Heart right ventricle (tissue), 16 donors: ENCODE results near the gene NAA50. TPM values are rescaled to one million over a fixed set of nuclear protein-coding genes. Genes with fewer than 3 reads are reported as not detected.

ENCODE experiments used
- ATAC-seq, 8 donors: fragments of 200-7000 bp; cut with Tn5 transposase; one replicate each; pipeline ENCODE4 v1.9.1; 2020; ENCODE audit warnings: mild to moderate bottlenecking in 8 of 8, moderate library complexity in 8 of 8, moderate number of reproducible peaks in 1 of 8
- DNase-seq, 2 donors: peaks; one replicate each; pipeline ENCODE4 v3.0.0-alpha.2; 2020
- H3K27ac ChIP-seq, 10 donors: fragments of 200-600 bp; sonication (generic) in 2 of 10; one replicate each; pipeline versions ENCODE4 v1.5.0 to v1.8.0; 2020 to 2022; ENCODE audit warnings: mild to moderate bottlenecking in 3 of 10
- H3K27me3 ChIP-seq, 7 donors: fragments of 200-600 bp; one replicate each; pipeline ENCODE4 v1.8.0; 2021 to 2022; ENCODE audit warnings: mild to moderate bottlenecking in 2 of 7
- H3K36me3 ChIP-seq, 9 donors: fragments of 200-600 bp; sonication (generic) in 1 of 9; one replicate each; pipeline versions ENCODE4 v1.5.0 to v1.8.0; 2020 to 2022; ENCODE audit warnings: mild to moderate bottlenecking in 2 of 9
- H3K4me1 ChIP-seq, 9 donors: fragments of 200-600 bp; sonication (generic) in 1 of 9; one replicate each; pipeline versions ENCODE4 v1.5.0 to v1.8.0; 2020 to 2022; ENCODE audit warnings: mild to moderate bottlenecking in 4 of 9
- H3K4me3 ChIP-seq, 10 donors: fragments of 200-600 bp; sonication (generic) in 2 of 10; one replicate each; pipeline versions ENCODE4 v1.5.0 to v1.8.0; 2020 to 2022; ENCODE audit warnings: mild to moderate bottlenecking in 7 of 10, moderate library complexity in 2 of 10
- H3K9me3 ChIP-seq, 11 donors: fragments of 200-600 bp in 10 of 11; sonication (generic) in 2 of 11; one replicate each; pipeline versions ENCODE4 v1.5.0 to v1.8.0; 2013 to 2022; ENCODE audit warnings: mild to moderate bottlenecking in 2 of 11, control low read depth in 1 of 11, moderate library complexity in 1 of 11
- WGBS, 2 donors: extraction: QIAGEN DNeasy Blood & Tissue Kit; methylation state at CpG; one replicate each; pipeline ENCODE4 v1.1.7; 2013; ENCODE audit warnings: inconsistent platforms in 1 of 2; 5-methylcytosine and 5-hydroxymethylcytosine counted together
- intact Hi-C, 10 donors: fragments of 100-400 bp; cut with DNase I; formaldehyde crosslinking; loops; one replicate each; pipeline versions ENCODE4 v1.11.1 to v1.14.2; 2022
- long read RNA-seq, 3 donors: library from polyadenylated mRNA; unstranded; transcript quantifications; one replicate each; pipeline ENCODE4 v2.0.0, GENCODE V29; 2020 to 2021
- polyA plus RNA-seq, 2 donors: library from polyadenylated mRNA; stranded (reverse); fragments of 200-250 nt; gene quantifications; one replicate each; pipeline ENCODE4 v1.2.3, GENCODE V29; 2013
- total RNA-seq, 10 donors: library from RNA; stranded (reverse); fragmentation: NEBNext Ultra II Directional in 3 of 10; extraction: Animal tissue kit (Norgen Biotek cat#: 25700) in 3 of 10; gene quantifications; one replicate each; pipeline versions ENCODE4 v1.2.1 to v1.2.4, GENCODE V29; 2021 to 2023
- TF ChIP-seq, protein P1 (sequence below), 9 donors: fragments of 200-600 bp; sonication (generic) in 2 of 9; IDR thresholded peaks; one replicate each; pipeline versions ENCODE4 v1.5.0 to v1.8.0; 2021 to 2022; ENCODE audit warnings: antibody characterized with exemption in 9 of 9, mild to moderate bottlenecking in 5 of 9, moderate library complexity in 1 of 9
- donor health status: Arrhythmogenic right ventricular cardiomyopathy.
- donor health status: ischemic (EF 13 %, LVEDD 7.1; RV severe dilation, severe dysfunction).
- donor health status: healthy with polysubstance abuse.
- donor health status: DM: no; HTN: yes; CAD: no.
- donor health status: DM: no; HTN: no; CAD: no.
- donor health status: ischemic (EF 25% LVEDD 6.9; RV normal size, moderate dysfunction).
- donor health status: ischemic (EF 25% LVEDD 5.7; RV mildly dilated, moderate dysfunction).
- donor health status: healthy.
- donor health status: DM: yes; HTN: yes; CAD: no.
- donor health status: Ischemic cardiomyopathy.
- donor health status: ischemic (EF 35%, LVEDD 5.7; RV mildly dilated, moderate dysfunction).
- donor health status: nonischemic (EF 11% LVEDD 7.7; RV severe dilation, severe dysfunction).
- donor health status: DM: yes; HTN: yes; CAD: no.
- donor health status: PGD.
- donor health status: ischemic (EF 29% LVEDD 5.4; RV normal size, mild dysfunction).
- donor health status: nonischemic (EF 23%, LVEDD 6.1; RV moderate dilation, normal function).

NAA50 gene
- total RNA-seq (100 to 1,000 TPM in 1 of 10 donors, 10 to 100 TPM in 9; 63.3 to 108 (median 75.8) TPM), polyA plus RNA-seq (10 to 100 TPM in 1 of 2 donors, 1 to 10 TPM in 1; 9.9 to 57.2 TPM)
- long read RNA-seq, donor 1, full-length matches to known transcripts, result 88 of 96 reads
- long read RNA-seq, donor 1, partial matches to known transcripts, result 3 of 96 reads
- long read RNA-seq, donor 1, other reads (novel, unspliced or antisense), result 5 of 96 reads
- long read RNA-seq, donor 2, full-length matches to known transcripts, result 98 of 106 reads
- long read RNA-seq, donor 2, partial matches to known transcripts, result 0 of 106 reads
- long read RNA-seq, donor 2, other reads (novel, unspliced or antisense), result 8 of 106 reads
- long read RNA-seq, donor 3, full-length matches to known transcripts, result 173 of 205 reads
- long read RNA-seq, donor 3, partial matches to known transcripts, result 7 of 205 reads
- long read RNA-seq, donor 3, other reads (novel, unspliced or antisense), result 25 of 205 reads

GRCh38 chr3:113745756-113746547 lies at the start of gene NAA50:
Gene NAA50, minus strand, starts transcription at chr3:113746249. Its CDS starts 300 bp downstream, at chr3:113745949.
- H3K27me3 ChIP-seq, result no peaks in the 10 kb centered on the region
- H3K9me3 ChIP-seq, result no peaks in the 10 kb centered on the region
- no peaks in the 10 kb centered on the region for H3K36me3 ChIP-seq
- 0% methylated on average over 59 to 72 of the region's 72 CpGs for WGBS, 2 donors
- H3K4me1 ChIP-seq, result peaks cover 3 to 74% (median 54%) of the 10 kb centered on the region in 9 donors
- peak within 1 kb of the TSS; percentile 90 to 100 (median 99) for H3K27ac ChIP-seq
- intact Hi-C loops, result loop anchor here in 7 of 10 donors (1.0 to 10.0 kb wide), 8 partner anchors 36 to 311 kb away; partner anchors contain the start of genes USF3 (in 5 of the 7), CCDC191 (in 2 of the 7), QTRT2 (in 2 of the 7) and GRAMD1C (in 1 of the 7)
- DNase-seq (peak; percentile 95 to 97), ATAC-seq (peak; percentile 93 to 97 (median 96))
- peak within 1 kb of the TSS; percentile 71 to 97 (median 86) for H3K4me3 ChIP-seq
- TF ChIP-seq, protein P1, sequence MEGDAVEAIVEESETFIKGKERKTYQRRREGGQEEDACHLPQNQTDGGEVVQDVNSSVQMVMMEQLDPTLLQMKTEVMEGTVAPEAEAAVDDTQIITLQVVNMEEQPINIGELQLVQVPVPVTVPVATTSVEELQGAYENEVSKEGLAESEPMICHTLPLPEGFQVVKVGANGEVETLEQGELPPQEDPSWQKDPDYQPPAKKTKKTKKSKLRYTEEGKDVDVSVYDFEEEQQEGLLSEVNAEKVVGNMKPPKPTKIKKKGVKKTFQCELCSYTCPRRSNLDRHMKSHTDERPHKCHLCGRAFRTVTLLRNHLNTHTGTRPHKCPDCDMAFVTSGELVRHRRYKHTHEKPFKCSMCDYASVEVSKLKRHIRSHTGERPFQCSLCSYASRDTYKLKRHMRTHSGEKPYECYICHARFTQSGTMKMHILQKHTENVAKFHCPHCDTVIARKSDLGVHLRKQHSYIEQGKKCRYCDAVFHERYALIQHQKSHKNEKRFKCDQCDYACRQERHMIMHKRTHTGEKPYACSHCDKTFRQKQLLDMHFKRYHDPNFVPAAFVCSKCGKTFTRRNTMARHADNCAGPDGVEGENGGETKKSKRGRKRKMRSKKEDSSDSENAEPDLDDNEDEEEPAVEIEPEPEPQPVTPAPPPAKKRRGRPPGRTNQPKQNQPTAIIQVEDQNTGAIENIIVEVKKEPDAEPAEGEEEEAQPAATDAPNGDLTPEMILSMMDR (IDR thresholded peaks at IDR 0.05), result no peak

GRCh38 chr3:113795693-113796092 lies 49.6 kb upstream of the NAA50 start:
- no peak for DNase-seq
- TF ChIP-seq, protein P1 (IDR thresholded peaks at IDR 0.05), result no peak
- no peak overlapping the region for H3K27ac ChIP-seq
- intact Hi-C loops, result no loop called here
- H3K9me3 ChIP-seq, result no peaks in the 10 kb centered on the region
- no peak for ATAC-seq
- H3K4me3 ChIP-seq, result no peak overlapping the region
- H3K4me1 ChIP-seq, result no peaks in the 10 kb centered on the region
- no peaks in the 10 kb centered on the region for H3K27me3 ChIP-seq
- WGBS, 2 donors, result 91% methylated on average over 4 of the region's 4 CpGs
- peaks cover 0 to 100% (median 32%) of the 10 kb centered on the region in 9 donors for H3K36me3 ChIP-seq

DNA sequence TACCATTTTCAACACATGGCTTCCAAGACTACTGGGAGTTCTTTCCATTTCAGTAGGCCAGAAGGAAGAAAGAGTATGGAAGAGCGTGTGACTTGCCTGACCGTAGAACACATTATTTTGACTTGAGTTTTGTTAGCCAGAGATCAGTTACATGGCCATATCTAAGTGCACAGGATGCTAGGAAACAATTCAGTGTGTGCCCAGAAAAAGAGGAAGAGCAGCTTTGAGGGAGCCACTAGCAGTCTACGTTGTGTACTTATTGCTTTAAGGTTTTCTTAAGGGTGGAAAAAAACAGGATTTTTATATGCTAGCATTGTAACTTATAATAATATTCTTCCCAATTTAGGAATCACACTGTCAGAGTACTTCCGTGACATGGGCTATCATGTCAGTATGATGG lies 48.5 kb upstream of the NAA50 start:
- H3K4me1 ChIP-seq, result no peaks in the 10 kb centered on the region
- H3K27me3 ChIP-seq, result no peaks in the 10 kb centered on the region
- H3K27ac ChIP-seq, result no peak overlapping the region
- DNase-seq, result no peak
- intact Hi-C loops, result no loop called here
- no peak overlapping the region for H3K4me3 ChIP-seq
- TF ChIP-seq, protein P1 (IDR thresholded peaks at IDR 0.05), result no peak
- WGBS, 2 donors, result 91 to 92% methylated on average over 4 of the region's 4 CpGs
- peaks cover 0 to 100% (median 34%) of the 10 kb centered on the region in 9 donors for H3K36me3 ChIP-seq
- no peaks in the 10 kb centered on the region for H3K9me3 ChIP-seq
- no peak for ATAC-seq

GRCh38 chr3:113791381-113791780 lies 45.3 kb upstream of the NAA50 start:
- peaks cover 0 to 9% (median 0%) of the 10 kb centered on the region in 9 donors for H3K4me1 ChIP-seq
- peaks cover 0 to 100% (median 47%) of the 10 kb centered on the region in 9 donors for H3K36me3 ChIP-seq
- TF ChIP-seq, protein P1 (IDR thresholded peaks at IDR 0.05), result no peak
- no peaks in the 10 kb centered on the region for H3K9me3 ChIP-seq
- H3K27ac ChIP-seq, result no peak overlapping the region
- H3K4me3 ChIP-seq, result no peak overlapping the region
- H3K27me3 ChIP-seq, result no peaks in the 10 kb centered on the region
- intact Hi-C loops, result no loop called here
- ATAC-seq, result no peak
- DNase-seq, result no peak
